Suprapubic skin (tissue), 4 donors: ENCODE measurements around the gene UBE2QL1. TPM values are rescaled to one million over a fixed set of nuclear protein-coding genes. Genes with fewer than 3 reads are reported as not detected.
"Not testable (repeated sequence)": the region's sequence is repeated elsewhere in the genome, so short reads cannot be mapped to it uniquely, and the experiment has no call there.

ENCODE experiments used
- DNase-seq, 2 donors: peaks; one replicate each; pipeline ENCODE4 v3.0.0-alpha.2; 2019; ENCODE audit warnings: low spot score in 2 of 2
- H3K27ac ChIP-seq: fragments of 200-600 bp; sonication (generic); one replicate; pipeline ENCODE4 v1.5.1; 2019
- H3K27me3 ChIP-seq: fragments of 200-600 bp; sonication (generic); one replicate; pipeline ENCODE4 v1.5.1; 2019
- H3K36me3 ChIP-seq: fragments of 200-600 bp; sonication (generic); one replicate; pipeline ENCODE4 v1.5.1; 2019
- H3K4me1 ChIP-seq: fragments of 200-600 bp; sonication (generic); one replicate; pipeline ENCODE4 v1.5.1; 2019
- H3K4me3 ChIP-seq: fragments of 200-600 bp; sonication (generic); one replicate; pipeline ENCODE4 v1.5.1; 2019; ENCODE audit warnings: mild to moderate bottlenecking
- H3K9me3 ChIP-seq: fragments of 200-600 bp; sonication (generic); one replicate; pipeline ENCODE4 v1.5.1; 2019
- EP300 ChIP-seq: sonication (generic); formaldehyde crosslinking; IDR thresholded peaks from one replicate; pipeline ENCODE4 v1.6.1; 2017; ENCODE audit warnings: antibody characterized with exemption
- POLR2A ChIP-seq, 2 donors: fragments of 450-650 bp; IDR thresholded peaks; one replicate each; pipeline ENCODE4 v1.6.1; 2017; ENCODE audit warnings: antibody characterized with exemption in 2 of 2, mild to moderate bottlenecking in 2 of 2, moderate library complexity in 2 of 2
- POLR2AphosphoS5 ChIP-seq, 3 donors: sonication (generic); formaldehyde crosslinking; IDR thresholded peaks; one replicate each; pipeline ENCODE4 v1.6.1; 2017; ENCODE audit warnings: antibody characterized with exemption in 3 of 3
- WGBS: methylation state at CpG from one replicate; pipeline ENCODE4 v1.1.5; 2018; 5-methylcytosine and 5-hydroxymethylcytosine counted together
- total RNA-seq, 4 donors: library from RNA; depleted of rRNA; stranded (reverse); fragments of >200 nt; gene quantifications; one replicate each; pipeline ENCODE4 v1.1.0, GENCODE V29; 2016
- TF ChIP-seq, protein P1 (sequence below), 2 donors: fragments of 200-600 bp in 1 of 2; fragments of 450-650 bp in 1 of 2; sonication (generic) in 1 of 2; IDR thresholded peaks; one replicate each; pipeline ENCODE4 v1.5.1; 2016 to 2019; ENCODE audit warnings: antibody characterized with exemption in 2 of 2, mild to moderate bottlenecking in 1 of 2, moderate library complexity in 1 of 2

The UBE2QL1 gene
- total RNA-seq, 4 donors from 2014 or later, result 1.1 to 5.0 (median 3.2) TPM

DNA sequence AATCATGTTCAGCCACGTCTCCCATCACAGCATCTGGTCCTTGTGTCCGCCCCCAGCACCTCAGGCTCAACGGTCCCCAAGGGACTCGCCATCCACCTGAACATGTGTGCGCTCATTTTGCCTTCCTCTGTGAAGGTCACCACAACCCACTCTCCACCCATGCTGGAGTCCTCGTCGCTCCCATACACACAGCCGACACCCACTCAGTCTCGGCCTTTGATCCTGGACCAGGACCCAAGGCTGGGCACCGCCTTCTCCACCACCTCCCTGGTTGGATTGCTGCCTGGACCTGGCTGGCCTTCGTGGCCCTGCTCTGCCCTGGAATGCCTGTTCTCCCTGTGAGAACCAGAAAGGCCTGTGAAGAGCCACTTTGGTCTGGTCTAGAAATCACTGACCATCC, 60.3 kb downstream of the UBE2QL1 start:
- DNase-seq, result no peak
- 93% methylated on average over 11 of the region's 11 CpGs for WGBS
- no peaks in the 10 kb centered on the region for H3K27me3 ChIP-seq
- H3K4me3 ChIP-seq, result no peak overlapping the region
- no peak for TF ChIP-seq POLR2A (IDR thresholded peaks at IDR 0.05)
- no peak for TF ChIP-seq EP300
- no peak for TF ChIP-seq POLR2AphosphoS5 (IDR thresholded peaks at IDR 0.05)
- TF ChIP-seq, protein P1, sequence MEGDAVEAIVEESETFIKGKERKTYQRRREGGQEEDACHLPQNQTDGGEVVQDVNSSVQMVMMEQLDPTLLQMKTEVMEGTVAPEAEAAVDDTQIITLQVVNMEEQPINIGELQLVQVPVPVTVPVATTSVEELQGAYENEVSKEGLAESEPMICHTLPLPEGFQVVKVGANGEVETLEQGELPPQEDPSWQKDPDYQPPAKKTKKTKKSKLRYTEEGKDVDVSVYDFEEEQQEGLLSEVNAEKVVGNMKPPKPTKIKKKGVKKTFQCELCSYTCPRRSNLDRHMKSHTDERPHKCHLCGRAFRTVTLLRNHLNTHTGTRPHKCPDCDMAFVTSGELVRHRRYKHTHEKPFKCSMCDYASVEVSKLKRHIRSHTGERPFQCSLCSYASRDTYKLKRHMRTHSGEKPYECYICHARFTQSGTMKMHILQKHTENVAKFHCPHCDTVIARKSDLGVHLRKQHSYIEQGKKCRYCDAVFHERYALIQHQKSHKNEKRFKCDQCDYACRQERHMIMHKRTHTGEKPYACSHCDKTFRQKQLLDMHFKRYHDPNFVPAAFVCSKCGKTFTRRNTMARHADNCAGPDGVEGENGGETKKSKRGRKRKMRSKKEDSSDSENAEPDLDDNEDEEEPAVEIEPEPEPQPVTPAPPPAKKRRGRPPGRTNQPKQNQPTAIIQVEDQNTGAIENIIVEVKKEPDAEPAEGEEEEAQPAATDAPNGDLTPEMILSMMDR (IDR thresholded peaks at IDR 0.05), result no peak
- no peaks in the 10 kb centered on the region for H3K36me3 ChIP-seq
- no peaks in the 10 kb centered on the region for H3K9me3 ChIP-seq
- no peak overlapping the region for H3K27ac ChIP-seq
- no peaks in the 10 kb centered on the region for H3K4me1 ChIP-seq

GRCh38 chr5:6510132-6510531, 61.5 kb downstream of the UBE2QL1 start:
- TF ChIP-seq, protein P1 (IDR thresholded peaks at IDR 0.05), result no peak
- TF ChIP-seq POLR2A (IDR thresholded peaks at IDR 0.05) (no peak), EP300 (no peak), POLR2AphosphoS5 (IDR thresholded peaks at IDR 0.05) (no peak)
- Histone ChIP-seq H3K4me1 (no peaks in the 10 kb centered on the region), H3K36me3 (no peaks in the 10 kb centered on the region), H3K27me3 (no peaks in the 10 kb centered on the region), H3K4me3 (no peak overlapping the region), H3K9me3 (no peaks in the 10 kb centered on the region), H3K27ac (no peak overlapping the region)
- no peak for DNase-seq
- 83% methylated on average over 2 of the region's 2 CpGs for WGBS

DNA sequence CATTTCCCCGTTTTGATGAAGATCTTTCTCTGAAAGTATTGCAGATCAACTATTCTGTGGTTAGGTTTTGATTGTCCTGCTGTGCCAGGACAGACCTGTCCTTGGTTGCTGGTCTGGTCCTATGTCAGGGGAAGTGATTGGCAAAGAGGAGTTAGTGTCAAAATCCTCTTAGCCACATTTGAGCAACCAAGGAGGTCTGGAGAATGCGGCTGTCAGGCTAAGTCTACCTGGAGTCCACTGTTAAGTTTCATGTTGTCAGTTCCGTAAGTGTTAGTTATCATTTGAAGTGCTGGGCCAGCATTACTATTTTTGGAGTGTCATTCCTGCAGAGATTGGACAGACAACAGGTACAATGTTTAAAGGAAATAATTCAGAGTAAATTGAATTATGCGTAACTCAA, 62.3 kb downstream of the UBE2QL1 start:
- 96% methylated on average over 4 of the region's 4 CpGs for WGBS

DNA sequence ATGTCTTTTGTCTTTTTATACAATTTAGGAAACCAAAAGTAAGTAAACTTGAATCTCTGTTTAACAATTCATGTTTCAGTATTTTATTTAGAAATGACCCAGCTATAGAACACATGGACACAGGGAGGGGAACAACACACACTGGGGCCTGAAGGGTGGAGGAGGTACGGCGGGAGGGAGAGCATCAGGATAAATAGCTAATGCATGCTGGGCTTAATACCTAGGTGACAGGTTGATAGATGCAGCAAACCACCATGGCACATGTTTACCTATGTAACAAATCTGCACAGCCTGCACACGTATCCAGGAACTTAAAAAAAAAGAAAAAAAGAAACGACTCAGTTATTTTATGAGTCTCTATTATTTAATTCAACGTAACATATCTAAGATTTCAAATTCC, 67.2 kb downstream of the UBE2QL1 start:
- H3K9me3 ChIP-seq, DNase-seq: not testable (repeated sequence)
- 68% methylated on average over 5 of the region's 5 CpGs for WGBS

More for the DNA sequence above, 62.3 kb downstream of the UBE2QL1 start:
- no peaks in the 10 kb centered on the region for H3K36me3 ChIP-seq
- TF ChIP-seq POLR2AphosphoS5 (IDR thresholded peaks at IDR 0.05), result no peak
- TF ChIP-seq, protein P1 (IDR thresholded peaks at IDR 0.05), result no peak
- no peak for TF ChIP-seq POLR2A (IDR thresholded peaks at IDR 0.05)
- no peak for TF ChIP-seq EP300
- no peak for DNase-seq
- no peaks in the 10 kb centered on the region for H3K9me3 ChIP-seq
- no peaks in the 10 kb centered on the region for H3K27me3 ChIP-seq
- H3K4me1 ChIP-seq, result no peaks in the 10 kb centered on the region
- H3K4me3 ChIP-seq, result no peak overlapping the region
- H3K27ac ChIP-seq, result no peak overlapping the region

GRCh38 chr5:6516823-6517222, 68.2 kb downstream of the UBE2QL1 start:
- Histone ChIP-seq H3K9me3 (no peaks in the 10 kb centered on the region), H3K27ac (no peak overlapping the region), H3K36me3 (no peaks in the 10 kb centered on the region), H3K4me1 (peaks cover 8% of the 10 kb centered on the region), H3K27me3 (no peaks in the 10 kb centered on the region), H3K4me3 (no peak overlapping the region)
- no peak for DNase-seq
- TF ChIP-seq EP300, result no peak
- TF ChIP-seq, protein P1 (IDR thresholded peaks at IDR 0.05), result no peak
- no peak for TF ChIP-seq POLR2AphosphoS5 (IDR thresholded peaks at IDR 0.05)
- TF ChIP-seq POLR2A (IDR thresholded peaks at IDR 0.05), result no peak
- WGBS, result 78% methylated on average over 4 of the region's 4 CpGs

More for the DNA sequence above, 67.2 kb downstream of the UBE2QL1 start:
- H3K27ac ChIP-seq, H3K36me3 ChIP-seq, H3K4me3 ChIP-seq, H3K4me1 ChIP-seq, H3K27me3 ChIP-seq: not testable (repeated sequence)

DNA sequence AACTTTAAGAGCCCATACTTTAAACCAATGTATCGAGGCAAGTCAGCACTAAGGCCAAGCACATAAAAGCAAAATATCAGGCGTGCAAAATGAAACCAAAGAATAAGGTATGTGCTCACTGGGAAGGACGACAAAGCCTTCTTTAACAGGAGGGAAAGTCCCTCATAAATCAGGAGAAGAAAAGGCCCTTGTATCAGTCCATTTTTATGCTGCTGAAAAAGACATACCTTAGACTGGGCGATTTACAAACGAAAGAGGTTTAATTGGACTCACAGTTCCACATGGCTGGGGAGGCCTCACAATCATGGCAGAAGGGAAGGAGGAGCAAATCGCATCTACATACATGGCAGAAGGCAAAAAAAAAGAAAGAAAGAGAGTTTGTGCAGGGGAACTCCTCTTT, 68.9 kb downstream of the UBE2QL1 start:
- WGBS, result 54% methylated on average over 6 of the region's 6 CpGs
- H3K27me3 ChIP-seq, result no peaks in the 10 kb centered on the region
- TF ChIP-seq EP300 (no peak), POLR2AphosphoS5 (IDR thresholded peaks at IDR 0.05) (no peak), POLR2A (IDR thresholded peaks at IDR 0.05) (no peak)
- TF ChIP-seq, protein P1 (IDR thresholded peaks at IDR 0.05), result no peak
- H3K27ac ChIP-seq, result no peak overlapping the region
- no peak overlapping the region for H3K4me3 ChIP-seq
- H3K4me1 ChIP-seq, result peaks cover 8% of the 10 kb centered on the region
- H3K36me3 ChIP-seq, result no peaks in the 10 kb centered on the region
- no peak for DNase-seq
- no peaks in the 10 kb centered on the region for H3K9me3 ChIP-seq
